ENCODE measurements around the gene HAUS7.

The HAUS7 gene

GRCh38 chrX:153433781-153434285 lies 36.5 kb downstream of the HAUS7 start:
- FAIRE-seq = no peak

GRCh38 chrX:153433161-153433680 lies 37.2 kb downstream of the HAUS7 start:
- FAIRE-seq = no peak

DNA sequence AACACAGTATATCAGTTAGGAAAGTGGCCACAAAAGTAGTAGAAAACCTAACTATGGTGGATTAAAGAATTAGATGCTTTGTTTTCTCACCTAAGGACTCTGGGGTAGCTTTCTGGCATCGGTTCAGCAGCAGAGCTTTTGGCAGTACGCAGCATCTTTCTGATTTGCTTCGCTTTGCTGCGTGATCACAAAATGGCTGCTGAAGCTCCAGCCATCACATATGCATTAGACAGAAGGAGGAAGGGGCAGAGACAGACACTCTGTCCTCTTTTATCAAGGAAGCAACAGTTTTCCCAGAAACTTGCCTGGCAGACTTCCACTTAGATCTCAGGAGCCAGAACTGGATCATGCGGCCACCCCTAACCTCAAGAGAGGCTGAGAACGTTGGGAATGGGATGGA lies 39.6 kb downstream of the HAUS7 start:
- no peak for FAIRE-seq

DNA sequence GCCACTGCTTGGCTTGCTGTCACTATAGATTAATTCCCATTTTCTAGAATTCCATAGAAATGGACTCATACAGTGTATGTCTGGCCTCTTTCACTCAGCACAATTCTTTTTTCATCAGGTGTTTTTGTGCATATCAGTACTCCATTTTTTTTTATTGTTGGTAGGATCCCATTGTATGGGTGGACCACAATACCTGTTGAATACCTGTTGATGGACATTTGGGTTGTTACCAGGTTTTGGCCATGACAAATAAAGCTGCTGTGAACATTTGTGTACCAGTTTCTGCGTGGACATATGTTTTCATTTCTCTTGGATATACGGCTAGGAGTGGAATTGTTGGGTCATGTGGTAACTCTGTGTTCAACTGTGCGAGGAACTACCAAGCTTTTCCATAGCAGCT lies 44.2 kb downstream of the HAUS7 start:
- FAIRE-seq = no peak

GRCh38 chrX:153423652-153424051 lies 46.7 kb downstream of the HAUS7 start:
- no peak for FAIRE-seq

- FAIRE-seq = no peak
These were observed 48.5 kb downstream of the HAUS7 start for GRCh38 chrX:153421856-153422255.

- FAIRE-seq = no peak
These were observed 49.4 kb downstream of the HAUS7 start for GRCh38 chrX:153420851-153421599.

DNA sequence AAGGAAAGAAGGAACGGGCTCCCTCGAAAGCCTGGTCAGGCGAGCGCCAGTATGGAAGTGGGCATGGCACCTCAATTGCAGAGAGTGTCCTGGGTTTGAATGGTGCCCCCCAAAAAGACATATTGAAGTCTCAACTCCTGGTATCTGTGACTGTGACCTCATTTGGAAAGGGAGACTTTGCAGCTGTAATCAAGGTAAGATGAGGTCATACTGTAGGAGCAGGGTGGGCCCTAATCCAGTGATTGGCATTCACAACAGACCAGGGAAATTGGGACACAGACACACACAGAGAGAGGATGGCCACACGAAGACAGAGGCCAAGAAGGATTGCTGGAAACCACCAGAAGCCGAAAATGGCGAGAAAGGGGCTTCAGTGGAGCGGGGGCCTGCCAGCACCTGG lies 52.7 kb downstream of the HAUS7 start:
- no peak for FAIRE-seq

GRCh38 chrX:153416781-153417450 lies 53.5 kb downstream of the HAUS7 start:
- no peak for FAIRE-seq

- FAIRE-seq = no peak
These were observed 55.4 kb downstream of the HAUS7 start for GRCh38 chrX:153414856-153415510.

DNA sequence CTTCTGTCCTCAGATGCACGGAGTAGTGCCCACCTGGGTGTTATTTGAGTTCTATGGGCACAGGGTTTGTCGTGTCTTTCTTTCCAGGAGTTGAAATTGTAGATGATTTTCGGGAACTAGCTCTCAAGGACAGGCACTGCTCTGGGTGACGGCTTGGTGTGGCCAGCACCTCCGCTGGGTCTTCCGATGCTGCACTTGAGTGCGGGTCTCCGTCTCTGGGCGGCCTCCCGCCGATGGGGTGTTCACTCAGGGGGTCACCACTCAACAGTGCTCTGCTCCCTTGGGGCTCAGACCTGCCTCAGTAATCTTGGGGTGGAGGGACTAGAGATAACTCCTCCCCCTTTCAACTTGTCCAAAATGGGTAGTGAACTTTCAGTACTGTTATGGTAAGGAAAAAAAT lies 56.6 kb downstream of the HAUS7 start:
- FAIRE-seq = no peak

GRCh38 chrX:153412746-153413720 lies 57.3 kb downstream of the HAUS7 start:
- no peak for FAIRE-seq

DNA sequence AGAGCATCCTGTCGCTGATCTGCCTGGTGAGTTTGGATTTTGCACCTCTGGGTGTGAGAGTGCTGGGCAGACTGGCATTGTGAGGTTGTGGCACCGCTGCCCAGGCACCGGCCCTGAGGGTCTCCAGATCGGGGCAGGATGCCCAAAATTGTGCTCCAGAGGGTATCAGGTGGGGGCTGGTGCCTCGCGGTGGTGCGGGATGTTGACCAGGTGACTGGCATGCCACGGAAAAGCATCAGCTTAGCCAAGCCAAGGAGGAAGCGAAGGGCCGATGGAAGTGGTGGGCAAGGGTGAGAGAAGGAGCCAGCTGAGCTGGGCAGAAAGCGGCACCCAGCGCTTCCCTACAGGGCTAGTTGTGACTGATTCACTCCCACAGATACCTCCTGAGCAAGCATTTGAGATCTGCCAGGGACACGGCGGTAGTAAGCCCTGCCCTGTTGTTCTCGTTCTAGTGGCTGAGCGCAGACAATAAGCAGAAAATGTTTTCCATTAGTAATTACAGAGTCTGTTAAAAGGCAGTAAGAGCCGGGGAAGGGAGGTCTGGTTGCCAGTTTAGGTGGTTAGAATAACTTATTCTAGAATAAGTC lies 58.3 kb downstream of the HAUS7 start:
- no peak for FAIRE-seq

- no peak for FAIRE-seq
These were observed 59.0 kb downstream of the HAUS7 start, which contains the start of gene ZFP92 for GRCh38 chrX:153411255-153411987. Gene ZFP92, plus strand, starts transcription at chrX:153411472. Its CDS starts 6,851 bp downstream, at chrX:153418323.

- no peak for FAIRE-seq
These were observed 59.5 kb downstream of the HAUS7 start for GRCh38 chrX:153410888-153411254.

- FAIRE-seq = no peak
These were observed 60.0 kb downstream of the HAUS7 start for GRCh38 chrX:153410373-153410772.

DNA sequence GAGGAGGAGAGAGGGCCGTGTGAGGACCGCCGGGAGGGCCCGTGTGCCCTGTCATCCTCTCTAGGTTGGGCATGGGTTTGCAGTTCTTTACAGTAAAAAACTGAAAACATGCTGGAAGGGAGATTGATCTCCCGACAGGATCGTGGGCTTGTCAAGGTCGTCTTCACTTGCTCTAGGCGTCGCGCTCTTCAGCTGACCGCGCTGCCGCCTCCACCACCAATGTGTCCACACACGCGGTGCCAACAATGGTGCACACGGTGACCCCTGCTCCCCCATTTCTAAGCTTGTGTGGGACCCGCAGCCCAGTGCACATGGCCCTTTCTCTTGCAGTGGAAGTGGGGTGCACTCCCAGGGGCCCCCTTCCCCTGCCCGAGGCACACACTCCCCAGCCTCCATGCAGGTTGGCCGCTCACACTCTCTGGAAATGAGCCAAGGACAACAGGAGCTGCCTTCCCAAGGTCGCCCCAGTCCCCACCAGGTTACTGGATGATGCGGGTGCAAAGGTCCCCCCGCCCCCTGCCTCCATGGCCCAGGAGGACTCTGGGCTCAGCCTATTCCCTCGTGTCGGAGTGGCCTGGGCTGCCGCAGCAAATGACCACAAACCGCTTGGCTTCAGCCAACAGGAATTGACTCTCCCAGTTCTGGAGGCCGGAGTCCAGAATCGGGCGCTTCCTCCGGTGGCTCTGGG lies 60.8 kb downstream of the HAUS7 start:
- FAIRE-seq = no peak

GRCh38 chrX:153408871-153409351 lies 61.5 kb downstream of the HAUS7 start:
- no peak for FAIRE-seq

DNA sequence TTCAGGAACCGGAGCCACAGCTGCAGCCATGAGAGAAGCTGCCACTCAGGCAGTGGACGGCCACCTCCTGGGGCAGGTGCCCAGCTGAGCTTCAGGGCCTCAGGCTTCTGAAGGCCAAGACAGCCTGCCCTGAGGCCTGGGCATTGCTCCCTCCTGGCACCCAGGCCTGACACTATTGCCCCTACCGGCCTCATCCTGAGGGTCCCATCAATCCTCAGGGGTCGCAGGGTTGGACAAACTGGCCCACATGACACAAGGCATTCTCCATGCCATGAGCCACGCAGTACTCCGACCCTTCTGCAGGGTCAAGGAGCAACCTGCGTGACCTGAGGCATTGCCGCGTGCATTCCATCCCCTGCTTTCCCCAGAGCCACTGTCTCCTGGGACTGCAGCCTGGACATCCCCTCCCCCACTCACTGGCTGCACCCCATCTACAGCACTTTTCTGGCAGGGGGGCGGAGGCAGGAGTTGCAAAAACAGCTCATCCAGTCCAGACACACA lies 62.1 kb downstream of the HAUS7 start:
- no peak for FAIRE-seq

GRCh38 chrX:153407736-153408135 lies 62.6 kb downstream of the HAUS7 start:
- no peak for FAIRE-seq
